NCI-H1048 (cell line): ENCODE results near the gene METTL23.

Source experiments
- DNase-seq: peaks from one replicate; lab custom pipeline; 2025; lab: John Stamatoyannopoulos, UW

The METTL23 gene

DNA sequence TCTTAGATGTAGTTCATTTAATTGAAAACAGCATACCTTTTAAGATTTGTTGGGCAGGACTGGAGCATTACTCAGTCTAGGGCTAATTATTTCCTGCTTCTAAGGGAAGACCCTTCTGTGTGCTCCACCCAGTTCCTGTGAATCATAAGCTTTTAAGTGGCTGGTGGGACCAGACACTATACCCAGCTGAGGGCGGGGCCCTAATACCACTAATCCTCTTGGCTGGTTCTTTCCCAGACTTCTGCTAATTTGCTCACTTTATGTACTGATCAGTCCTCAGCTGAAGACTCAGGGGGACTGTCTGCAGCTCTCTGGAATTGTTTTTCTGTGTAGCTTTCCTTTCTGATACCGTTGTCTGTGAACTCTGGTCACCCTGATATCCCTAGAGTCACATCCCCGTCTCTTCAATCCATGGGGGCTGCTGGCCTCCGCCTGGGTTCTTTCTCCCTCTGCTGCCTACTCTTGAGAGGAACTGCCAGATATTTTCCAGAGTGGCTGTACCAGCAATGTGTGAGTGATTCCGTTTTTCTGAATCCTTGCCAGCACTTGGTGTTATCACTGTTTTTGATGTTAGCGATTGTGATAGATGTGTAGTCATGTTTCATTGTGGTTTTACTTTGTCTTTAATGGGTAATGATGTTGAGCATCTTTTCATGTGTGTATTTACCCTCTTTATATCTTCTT lies 46.3 kb downstream of the METTL23 start:
- no peak for DNase-seq

- no peak for DNase-seq
These were observed 48.5 kb downstream of the METTL23 start for GRCh38 chr17:76775021-76775600.

DNA sequence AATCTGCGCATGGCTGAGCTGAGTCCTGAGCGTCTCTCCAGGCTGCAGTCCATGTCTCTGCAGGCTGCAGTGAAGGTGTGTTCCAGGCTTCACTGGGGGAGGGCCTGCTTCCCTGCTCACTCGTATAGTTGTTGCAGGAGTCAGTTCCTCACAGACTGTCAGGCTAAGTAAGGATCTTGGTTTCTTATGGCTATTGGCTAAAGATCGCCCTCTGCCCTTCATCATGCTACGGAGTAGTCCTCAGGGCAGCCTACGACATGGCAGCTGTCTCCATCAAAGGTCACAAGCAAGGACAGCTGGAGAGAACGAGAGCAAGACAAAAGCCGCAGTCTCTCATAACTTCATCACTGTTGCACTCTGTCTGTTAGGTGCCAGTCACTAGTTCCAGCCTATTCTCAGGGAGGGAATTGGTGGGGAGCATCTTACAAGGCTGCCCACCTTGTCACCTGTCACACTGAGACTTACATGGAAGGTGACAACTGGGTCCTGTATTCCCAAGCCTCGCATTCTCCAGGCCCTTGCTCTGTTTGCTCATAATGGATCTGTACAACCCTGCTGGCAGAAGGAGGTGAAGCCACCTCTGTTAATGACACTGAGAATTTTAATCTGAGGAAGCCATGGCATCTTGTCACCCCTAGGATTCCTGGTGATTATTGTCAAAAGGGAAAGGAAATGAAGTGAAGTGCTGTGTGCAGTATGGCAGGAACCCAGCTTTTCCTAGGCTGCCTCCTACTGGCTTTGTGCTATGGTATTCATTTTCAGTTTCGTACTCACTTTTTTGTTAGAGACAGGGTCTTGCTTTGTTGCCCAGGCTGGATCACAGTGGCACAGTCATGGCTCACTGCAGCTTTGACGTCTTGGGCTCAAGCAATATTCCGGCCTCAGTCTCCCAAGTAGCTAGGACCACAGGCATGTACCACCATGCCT lies 54.7 kb downstream of the METTL23 start:
- DNase-seq, result no peak

GRCh38 chr17:76783146-76783545 lies 56.5 kb downstream of the METTL23 start:
- DNase-seq, result no peak
